WTC11 (cell line): ENCODE measurements around the gene ZRANB1. TPM values are rescaled to one million over a fixed set of nuclear protein-coding genes. Genes with fewer than 3 reads are reported as not detected.
A peak's percentile ranks its signal among the peaks of the same experiment; 100 is the strongest.

Experiments used
- ATAC-seq: fragments of 200-7000 bp; cut with Tn5 transposase; 2 replicates; pipeline ENCODE4 v1.10.0; 2021; ENCODE audit warnings: mild to moderate bottlenecking, moderate library complexity
- CTCF ChIA-PET: fragments of 300-600 bp; sonication (Branson Sonifier 250); formaldehyde crosslinking; loops from one replicate; lab custom pipeline; 2021; ENCODE audit warnings: antibody characterized with exemption; lab: Charles Lee
- POLR2A ChIA-PET: fragments of 350-600 bp; sonication (Branson Sonifier 250); formaldehyde crosslinking; loops from one replicate; lab custom pipeline; 2021; ENCODE audit warnings: antibody characterized with exemption; lab: Charles Lee
- DNase-seq: peaks from one replicate; pipeline ENCODE4 v3.0.0; 2021; ENCODE audit warnings: low spot score
- H3K27ac Mint-ChIP-seq: 2 replicates; pipeline ENCODE4 v1.8.0; 2021; ENCODE audit warnings: mixed read lengths
- H3K27me3 Mint-ChIP-seq: 2 replicates; pipeline ENCODE4 v1.8.0; 2021; ENCODE audit warnings: low read depth, mild to moderate bottlenecking, moderate library complexity, mixed read lengths
- H3K36me3 Mint-ChIP-seq: 2 replicates; pipeline ENCODE4 v1.8.0; 2021; ENCODE audit warnings: mixed read lengths
- H3K4me1 Mint-ChIP-seq: 2 replicates; pipeline ENCODE4 v1.8.0; 2022; ENCODE audit warnings: mixed read lengths
- H3K4me3 Mint-ChIP-seq: 2 replicates; pipeline ENCODE4 v1.8.0; 2021; ENCODE audit warnings: mild to moderate bottlenecking, moderate library complexity, mixed read lengths
- H3K9me3 Mint-ChIP-seq: 2 replicates; pipeline ENCODE4 v1.8.0; 2021; ENCODE audit warnings: mixed read lengths
- AFF4 ChIP-seq: sonication (generic); formaldehyde crosslinking; IDR thresholded peaks from 2 replicates; pipeline ENCODE4 v1.8.1; 2023; ENCODE audit warnings: mild to moderate bottlenecking, missing genetic modification reagents, borderline replicate concordance
- CREB1 ChIP-seq: sonication (generic); formaldehyde crosslinking; IDR thresholded peaks from 2 replicates; pipeline ENCODE4 v1.8.0; 2023; ENCODE audit warnings: mild to moderate bottlenecking, missing genetic modification reagents
- CREM ChIP-seq: sonication (generic); formaldehyde crosslinking; IDR thresholded peaks from 2 replicates; pipeline ENCODE4 v1.8.1; 2022; ENCODE audit warnings: mild to moderate bottlenecking, missing genetic modification reagents, moderate library complexity
- CTCF ChIP-seq: fragments of 200-600 bp; IDR thresholded peaks from 2 replicates; pipeline ENCODE4 v1.8.0; 2022; ENCODE audit warnings: antibody characterized with exemption
- EMX1 ChIP-seq: fragments of 250-450 bp; sonication (Bioruptor Pico); IDR thresholded peaks from 2 replicates; pipeline ENCODE4 v1.8.0; 2021; ENCODE audit warnings: mild to moderate bottlenecking
- ESRRA ChIP-seq: sonication (generic); formaldehyde crosslinking; IDR thresholded peaks from 2 replicates; pipeline ENCODE4 v1.8.1; 2022; ENCODE audit warnings: mild to moderate bottlenecking, missing genetic modification reagents, borderline replicate concordance
- FOXK1 ChIP-seq: sonication (generic); formaldehyde crosslinking; IDR thresholded peaks from 2 replicates; pipeline ENCODE4 v1.8.0; 2022; ENCODE audit warnings: mild to moderate bottlenecking, moderate library complexity, missing genetic modification reagents
- FOXP1 ChIP-seq: sonication (generic); formaldehyde crosslinking; IDR thresholded peaks from 2 replicates; pipeline ENCODE4 v1.8.0; 2022; ENCODE audit warnings: missing genetic modification reagents, mild to moderate bottlenecking, moderate library complexity, borderline replicate concordance
- GABPB1 ChIP-seq: sonication (generic); formaldehyde crosslinking; IDR thresholded peaks from 2 replicates; pipeline ENCODE4 v1.8.1; 2023; ENCODE audit warnings: mild to moderate bottlenecking, missing genetic modification reagents
- GTF2I ChIP-seq: fragments of 250-450 bp; sonication (Bioruptor Pico); conservative IDR thresholded peaks from 2 replicates; pipeline ENCODE4 v1.4.0; 2021; ENCODE audit warnings: mild to moderate bottlenecking
- HMGXB4 ChIP-seq: sonication (generic); formaldehyde crosslinking; IDR thresholded peaks from 2 replicates; pipeline ENCODE4 v1.8.1; 2023; ENCODE audit warnings: mild to moderate bottlenecking, moderate library complexity, missing genetic modification reagents
- NR3C1 ChIP-seq: sonication (generic); formaldehyde crosslinking; conservative IDR thresholded peaks from 2 replicates; pipeline ENCODE4 v1.8.1; 2023; ENCODE audit warnings: low read depth, mild to moderate bottlenecking, missing genetic modification reagents
- OVOL2 ChIP-seq: fragments of 250-450 bp; sonication (Bioruptor Pico); IDR thresholded peaks from 2 replicates; pipeline ENCODE4 v1.9.0; 2021; ENCODE audit warnings: mild to moderate bottlenecking, borderline replicate concordance
- PRDM15 ChIP-seq: sonication (generic); formaldehyde crosslinking; IDR thresholded peaks from 2 replicates; pipeline ENCODE4 v1.8.0; 2022; ENCODE audit warnings: missing genetic modification reagents
- SMAD4 ChIP-seq: sonication (generic); formaldehyde crosslinking; IDR thresholded peaks from 2 replicates; pipeline ENCODE4 v1.8.0; 2022; ENCODE audit warnings: mild to moderate bottlenecking, missing genetic modification reagents
- TEAD1 ChIP-seq: sonication (generic); formaldehyde crosslinking; IDR thresholded peaks from 2 replicates; pipeline ENCODE4 v1.8.0; 2022; ENCODE audit warnings: mild to moderate bottlenecking, missing genetic modification reagents
- TP53 ChIP-seq: sonication (generic); formaldehyde crosslinking; IDR thresholded peaks from 2 replicates; pipeline ENCODE4 v1.8.1; 2023; ENCODE audit warnings: mild to moderate bottlenecking, missing genetic modification reagents
- ZBTB21 ChIP-seq: sonication (generic); formaldehyde crosslinking; IDR thresholded peaks from 2 replicates; pipeline ENCODE4 v1.8.1; 2023; ENCODE audit warnings: mild to moderate bottlenecking, missing genetic modification reagents, borderline replicate concordance
- ZNF121 ChIP-seq: sonication (generic); formaldehyde crosslinking; IDR thresholded peaks from 2 replicates; pipeline ENCODE4 v1.8.0; 2023; ENCODE audit warnings: missing genetic modification reagents
- ZNF232 ChIP-seq: sonication (generic); formaldehyde crosslinking; IDR thresholded peaks from 2 replicates; pipeline ENCODE4 v1.8.0; 2022; ENCODE audit warnings: mild to moderate bottlenecking, missing genetic modification reagents
- ZNF416 ChIP-seq: fragments of 250-450 bp; sonication (Bioruptor Pico); IDR thresholded peaks from 2 replicates; pipeline ENCODE4 v1.9.0; 2021; ENCODE audit warnings: mild to moderate bottlenecking, inconsistent platforms
- ZNF423 ChIP-seq: fragments of 250-450 bp; sonication (Bioruptor Pico); IDR thresholded peaks from 2 replicates; pipeline ENCODE4 v2.1.2; 2022; ENCODE audit warnings: mild to moderate bottlenecking, moderate library complexity
- total RNA-seq: library from RNA; stranded (reverse); gene quantifications from 3 replicates; pipeline ENCODE4 v1.2.3, GENCODE V29; 2021

Gene ZRANB1
- total RNA-seq, 1 experiment from 2014 or later, result 15.9 TPM

- ATAC-seq, result no peak
- TF ChIP-seq ESRRA (CRISPR knock-in tag) (no peak), EMX1 (CRISPR knock-in tag) (no peak), ZNF232 (CRISPR knock-in tag) (no peak), ZNF416 (CRISPR knock-in tag) (no peak), SMAD4 (CRISPR knock-in tag) (no peak), AFF4 (no peak), ZBTB21 (CRISPR knock-in tag) (no peak)
- Mint-ChIP-seq H3K4me1 (peaks cover 53% of the 10 kb centered on the region), H3K27ac (peak overlapping the region; percentile 91), H3K4me3 (no peak overlapping the region), H3K36me3 (peaks cover 68% of the 10 kb centered on the region), H3K9me3 (peaks cover 24% of the 10 kb centered on the region), H3K27me3 (no peaks in the 10 kb centered on the region)
- ChIA-PET POLR2A (interaction anchor here (0.5 kb wide), 1 partner anchor 90 kb away, joined by 4 read pairs; no protein-coding TSS in a partner anchor), CTCF (interaction anchor here (1.0 kb wide), 1 partner anchor 29 kb away, joined by 4 read pairs; no protein-coding TSS in a partner anchor)
- no peak for DNase-seq
Measured at GRCh38 chr10:125021686-125022344, 79.9 kb downstream of the ZRANB1 start.

- Mint-ChIP-seq H3K27ac (no peak overlapping the region), H3K27me3 (no peaks in the 10 kb centered on the region)
Measured at GRCh38 chr10:125022671-125023070, 80.7 kb downstream of the ZRANB1 start.

GRCh38 chr10:125023255-125023654 is 81.3 kb downstream of the ZRANB1 start:
- peaks cover 63% of the 10 kb centered on the region for H3K36me3 Mint-ChIP-seq
- no peak overlapping the region for H3K4me3 Mint-ChIP-seq
- peaks cover 24% of the 10 kb centered on the region for H3K9me3 Mint-ChIP-seq
- no peak for ATAC-seq
- peak overlapping the region; percentile 41; the same call in 1 of the 2 replicates for H3K27ac Mint-ChIP-seq
- ChIA-PET CTCF (no interaction called here), POLR2A (no interaction called here)
- H3K27me3 Mint-ChIP-seq, result no peaks in the 10 kb centered on the region
- no peak for DNase-seq
- H3K4me1 Mint-ChIP-seq, result peaks cover 47% of the 10 kb centered on the region
- TF ChIP-seq HMGXB4, result no peak
- TF ChIP-seq GABPB1 (CRISPR knock-in tag), result no peak
- TF ChIP-seq CREB1 (CRISPR knock-in tag), result no peak
- TF ChIP-seq NR3C1 (CRISPR knock-in tag), result no peak
- no peak for TF ChIP-seq TEAD1 (CRISPR knock-in tag)
- TF ChIP-seq ZNF121, result no peak
- TF ChIP-seq PRDM15 (CRISPR knock-in tag), result no peak
- no peak for TF ChIP-seq FOXK1
- TF ChIP-seq ZNF423 (CRISPR knock-in tag), result no peak
- TF ChIP-seq GTF2I, result no peak

More at GRCh38 chr10:125022671-125023070, 80.7 kb downstream of the ZRANB1 start:
- peaks cover 48% of the 10 kb centered on the region for H3K4me1 Mint-ChIP-seq
- H3K9me3 Mint-ChIP-seq, result peaks cover 24% of the 10 kb centered on the region
- no peak for DNase-seq
- ChIA-PET POLR2A (no interaction called here), CTCF (no interaction called here)
- TF ChIP-seq CREB1 (CRISPR knock-in tag), result no peak
- TF ChIP-seq TP53 (CRISPR knock-in tag), result no peak
- TF ChIP-seq CTCF, result no peak
- TF ChIP-seq FOXP1 (CRISPR knock-in tag), result no peak
- TF ChIP-seq CREM (CRISPR knock-in tag), result no peak
- TF ChIP-seq ZNF416 (CRISPR knock-in tag), result no peak
- TF ChIP-seq OVOL2 (CRISPR knock-in tag), result no peak
- TF ChIP-seq TEAD1 (CRISPR knock-in tag), result no peak
- H3K4me3 Mint-ChIP-seq, result no peak overlapping the region
- H3K36me3 Mint-ChIP-seq, result peaks cover 63% of the 10 kb centered on the region
- ATAC-seq, result no peak
